ENCODE measurements around the gene DDX42.
A peak's percentile ranks its signal among the peaks of the same experiment; 100 is the strongest.
"Not testable (repeated sequence)": the region's sequence is repeated elsewhere in the genome, so short reads cannot be mapped to it uniquely, and the experiment has no call there.

The DDX42 gene

DNA sequence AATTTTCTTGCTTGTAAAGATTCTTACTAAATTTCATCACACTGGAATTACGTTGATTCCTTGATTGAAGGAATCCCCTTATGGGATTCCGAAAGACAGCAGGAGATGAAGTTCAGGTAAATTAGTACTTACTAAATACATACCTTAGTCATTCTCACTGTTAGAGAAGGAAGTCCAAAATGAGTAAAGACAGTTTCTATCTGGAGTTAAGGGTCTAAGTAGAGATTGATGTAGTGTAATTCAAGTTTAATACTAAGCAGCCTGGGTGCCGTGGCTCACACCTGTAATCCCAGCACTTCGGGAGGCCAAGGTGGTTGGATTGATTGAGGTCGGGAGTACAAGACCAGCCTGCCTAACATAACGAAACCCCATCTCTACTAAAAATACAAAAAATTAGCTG is 9.6 kb downstream of the DDX42 start:
- peak; percentile 30 for DNase-seq

DNA sequence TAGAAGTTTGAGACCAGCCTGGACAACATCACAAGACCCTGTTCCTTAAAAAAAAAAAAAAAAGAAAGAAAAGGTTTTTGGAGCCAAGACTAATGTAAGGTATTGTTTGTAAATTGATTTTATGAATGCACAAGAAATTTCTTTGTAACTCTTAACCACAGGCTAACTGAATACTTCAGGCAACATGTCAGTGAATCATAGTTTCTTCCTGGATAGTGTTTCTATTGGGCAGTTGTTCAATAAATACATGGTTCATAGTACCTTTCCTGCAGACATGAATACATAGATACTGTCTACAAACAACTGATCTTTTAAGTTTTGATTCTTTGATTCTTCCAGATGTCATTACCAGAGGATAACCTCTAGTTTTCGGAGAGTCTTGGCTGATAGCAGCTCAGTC is 11.6 kb downstream of the DDX42 start:
- no peak for DNase-seq

GRCh38 chr17:63786117-63786516 is 12.1 kb downstream of the DDX42 start:
- DNase-seq: no peak

- no peak for DNase-seq
Measured at GRCh38 chr17:63786971-63787711, 13.2 kb downstream of the DDX42 start.

GRCh38 chr17:63790057-63790456 is 16.1 kb downstream of the DDX42 start:
- no peak for DNase-seq

- no peak for DNase-seq
Measured at GRCh38 chr17:63792055-63792729, 18.2 kb downstream of the DDX42 start.

DNA sequence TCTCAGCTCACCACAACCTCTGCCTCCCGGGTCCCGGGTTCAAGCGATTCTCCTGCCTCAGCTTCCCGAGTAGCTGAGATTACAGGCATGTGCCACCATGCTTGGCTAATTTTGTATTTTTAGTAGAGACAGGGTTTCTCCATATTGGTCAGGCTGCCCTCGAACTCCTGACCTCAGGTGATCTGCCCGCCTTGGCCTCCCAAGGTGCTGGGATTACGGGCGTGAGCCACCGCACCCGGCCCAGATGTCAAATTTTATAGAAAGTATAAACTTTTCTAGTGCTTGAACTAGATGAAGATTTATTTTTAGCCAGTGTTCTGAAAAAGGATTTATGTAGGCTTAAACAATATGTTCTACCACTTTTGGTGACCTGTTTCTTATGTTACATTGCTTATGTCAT is 22.4 kb downstream of the DDX42 start:
- not testable (repeated sequence) for DNase-seq

GRCh38 chr17:63798572-63799106 is 24.7 kb downstream of the DDX42 start:
- DNase-seq: no peak

DNA sequence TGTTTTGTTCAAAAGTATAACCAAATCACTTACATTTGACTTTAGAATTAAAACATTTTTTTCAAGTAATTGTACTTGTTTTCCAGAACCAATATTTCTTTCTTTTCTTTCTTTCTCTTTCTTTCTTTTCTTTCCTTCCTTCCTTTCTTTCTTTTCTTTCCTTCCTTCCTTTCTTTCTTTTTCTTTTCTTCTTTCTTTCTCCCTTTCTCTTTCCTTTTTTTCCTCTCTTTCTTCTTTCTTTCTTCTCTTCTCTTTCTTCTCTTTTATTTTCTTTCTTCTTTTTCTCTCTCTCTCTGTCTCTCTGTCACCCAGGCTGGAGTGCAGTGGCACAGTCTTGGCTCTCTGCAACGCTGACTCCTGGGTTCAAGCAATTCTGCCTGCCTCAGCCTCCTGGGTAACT is 26.8 kb downstream of the DDX42 start:
- DNase-seq: no peak

GRCh38 chr17:63804328-63804727 is 30.4 kb downstream of the DDX42 start:
- DNase-seq: no peak

- no peak for DNase-seq
Measured at GRCh38 chr17:63805591-63805990, 31.6 kb downstream of the DDX42 start.

DNA sequence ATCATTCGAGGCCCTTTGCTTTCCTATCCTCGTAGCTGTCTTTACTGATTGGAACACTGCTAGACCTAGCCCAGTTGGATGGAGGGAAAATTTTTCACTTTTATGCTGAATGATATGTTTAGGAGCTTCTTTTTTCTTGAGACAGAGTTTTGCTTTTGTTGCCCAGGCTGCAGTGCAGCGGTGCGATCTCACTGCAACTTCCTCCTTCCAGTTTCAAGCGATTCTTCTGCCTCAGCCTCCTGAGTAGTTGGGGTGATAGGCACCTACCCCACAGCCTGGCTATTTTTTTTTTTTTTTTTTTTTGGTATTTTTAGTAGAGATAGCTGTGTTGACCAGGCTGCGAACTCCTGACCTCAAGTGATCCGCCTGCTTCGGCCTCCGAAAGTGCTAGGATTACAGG is 36.0 kb downstream of the DDX42 start:
- DNase-seq: no peak

DNA sequence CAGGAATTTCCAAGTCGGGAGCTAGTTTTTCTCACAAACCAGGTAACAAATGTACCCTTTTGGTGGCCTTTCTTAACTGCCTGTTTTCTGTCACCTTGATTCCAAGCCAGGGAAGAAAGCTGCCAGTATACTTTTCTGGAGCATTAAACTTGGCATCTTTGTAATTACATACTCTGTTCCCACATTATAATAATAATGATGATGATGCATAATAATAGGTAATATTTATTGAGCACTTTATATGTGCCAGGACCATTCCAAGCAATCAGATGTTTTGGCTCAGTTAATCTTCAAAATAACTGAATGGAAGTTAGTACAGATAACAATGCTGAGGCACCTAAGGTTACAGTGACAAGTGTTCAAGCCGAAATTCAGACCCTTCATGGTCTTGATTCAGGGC is 42.2 kb downstream of the DDX42 start:
- DNase-seq: no peak

- no peak for DNase-seq
Measured at GRCh38 chr17:63816669-63817068, 42.7 kb downstream of the DDX42 start.

DNA sequence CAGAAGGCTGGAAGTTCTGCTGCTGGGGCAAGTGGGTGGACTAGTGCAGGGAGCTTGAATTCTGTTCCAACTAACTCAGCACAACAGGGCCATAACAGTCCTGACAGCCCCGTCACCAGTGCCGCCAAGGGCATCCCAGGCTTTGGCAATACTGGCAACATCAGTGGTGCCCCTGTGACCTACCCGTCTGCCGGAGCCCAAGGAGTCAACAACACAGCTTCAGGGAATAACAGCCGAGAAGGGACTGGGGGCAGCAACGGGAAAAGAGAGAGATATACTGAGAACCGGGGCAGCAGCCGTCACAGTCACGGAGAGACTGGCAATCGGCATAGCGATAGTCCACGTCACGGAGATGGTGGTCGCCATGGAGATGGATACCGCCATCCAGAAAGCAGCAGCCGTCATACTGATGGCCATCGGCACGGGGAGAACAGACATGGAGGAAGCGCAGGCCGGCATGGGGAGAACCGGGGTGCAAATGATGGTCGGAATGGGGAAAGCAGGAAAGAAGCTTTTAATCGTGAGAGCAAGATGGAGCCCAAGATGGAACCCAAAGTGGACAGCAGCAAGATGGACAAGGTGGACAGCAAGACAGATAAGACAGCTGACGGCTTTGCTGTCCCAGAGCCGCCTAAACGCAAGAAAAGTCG is 43.9 kb downstream of the DDX42 start:
- no peak for DNase-seq

DNA sequence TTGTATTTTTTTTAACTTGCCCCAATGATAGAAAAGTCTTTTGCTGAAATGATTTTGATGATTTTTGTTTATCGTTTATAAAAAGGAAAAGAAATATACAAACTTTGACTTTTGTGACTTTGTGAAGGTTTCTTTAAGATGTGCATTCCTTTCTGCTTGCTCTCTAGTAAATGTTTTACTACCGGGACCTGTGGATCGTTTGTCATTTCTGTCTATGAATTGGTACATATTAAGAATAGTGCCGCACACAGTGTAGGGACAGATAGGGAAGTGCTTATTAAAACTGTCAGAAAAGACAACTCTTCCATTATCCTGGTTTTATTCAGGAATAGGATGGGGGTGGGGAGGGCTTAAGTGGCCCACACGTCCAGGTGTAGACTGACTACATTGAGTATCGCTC is 45.2 kb downstream of the DDX42 start:
- no peak for DNase-seq

DNA sequence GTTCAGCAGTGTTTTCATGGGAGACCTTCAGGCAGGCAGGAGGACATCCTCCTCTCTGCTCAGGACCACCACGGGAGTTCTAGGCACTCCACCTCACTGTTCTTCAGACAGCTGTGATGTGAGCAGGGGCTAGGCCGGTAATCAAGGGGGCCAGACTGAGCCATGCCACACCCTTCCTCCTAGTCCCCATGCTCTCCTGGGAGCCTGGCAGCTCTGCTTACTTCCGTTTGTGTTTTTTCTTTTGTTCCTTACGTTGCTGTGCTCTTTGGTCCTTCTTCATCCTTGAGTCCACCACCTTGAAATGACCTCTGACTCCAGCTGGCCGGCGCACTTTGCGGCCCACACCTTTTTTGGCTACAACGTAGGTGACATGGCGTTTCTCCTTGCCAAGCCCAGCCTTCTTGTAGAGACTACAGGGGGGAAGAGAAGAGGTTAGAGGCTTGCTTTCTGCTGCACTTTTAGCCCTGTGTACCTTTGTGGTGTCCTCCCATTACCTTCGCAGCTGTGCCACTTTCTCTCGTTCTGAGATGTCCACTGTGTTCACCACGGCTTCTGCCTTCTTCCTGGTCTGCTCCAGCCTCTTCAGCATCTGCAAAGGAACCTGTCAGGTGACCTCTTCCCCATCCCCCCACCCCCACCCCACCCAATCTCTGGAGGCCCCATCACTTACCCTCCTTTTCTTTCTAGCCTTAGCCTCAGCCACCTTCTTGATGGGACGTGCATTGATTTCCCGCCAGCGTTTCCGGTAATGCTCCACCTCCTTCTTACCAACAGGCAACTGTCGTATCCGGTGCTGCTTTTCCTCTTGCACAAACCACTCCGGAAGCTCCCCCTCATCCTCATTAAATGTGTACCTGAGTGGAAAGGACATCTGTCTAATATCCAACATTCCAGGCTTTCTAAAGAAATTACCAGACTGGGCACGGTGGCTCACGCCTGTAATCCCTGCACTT is 45.9 kb downstream of the DDX42 start:
- DNase-seq: no peak

DNA sequence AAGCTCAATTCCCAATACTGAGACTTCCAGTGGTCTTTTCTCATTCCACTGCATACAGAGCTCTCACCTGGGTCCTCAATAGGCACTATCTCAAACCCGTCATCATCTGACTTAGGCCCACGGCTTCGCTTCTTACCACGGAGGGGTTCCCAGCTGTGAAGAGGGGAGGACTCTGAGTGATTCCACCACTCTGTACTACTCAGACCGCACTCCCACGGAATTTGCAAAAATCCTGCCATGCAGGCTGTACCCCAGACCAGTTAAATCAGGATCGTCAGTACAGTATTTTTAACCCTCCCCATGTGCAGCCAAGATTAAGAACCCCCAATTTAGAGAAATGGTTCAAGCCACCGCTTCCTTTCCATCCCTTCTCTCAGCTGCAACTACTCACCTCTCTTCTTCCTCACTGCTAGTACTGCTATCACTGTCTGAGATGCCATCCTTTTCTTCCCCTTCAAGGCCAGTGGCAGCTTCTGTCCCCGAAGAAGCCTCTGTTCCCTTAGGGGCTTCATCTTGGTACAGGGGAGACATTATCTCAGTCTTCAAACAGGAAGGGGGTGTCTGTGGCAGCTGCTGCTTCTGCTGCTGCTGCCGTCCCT is 47.1 kb downstream of the DDX42 start:
- no peak for DNase-seq

- DNase-seq: no peak
Measured at GRCh38 chr17:63821804-63822203, 47.8 kb downstream of the DDX42 start.

DNA sequence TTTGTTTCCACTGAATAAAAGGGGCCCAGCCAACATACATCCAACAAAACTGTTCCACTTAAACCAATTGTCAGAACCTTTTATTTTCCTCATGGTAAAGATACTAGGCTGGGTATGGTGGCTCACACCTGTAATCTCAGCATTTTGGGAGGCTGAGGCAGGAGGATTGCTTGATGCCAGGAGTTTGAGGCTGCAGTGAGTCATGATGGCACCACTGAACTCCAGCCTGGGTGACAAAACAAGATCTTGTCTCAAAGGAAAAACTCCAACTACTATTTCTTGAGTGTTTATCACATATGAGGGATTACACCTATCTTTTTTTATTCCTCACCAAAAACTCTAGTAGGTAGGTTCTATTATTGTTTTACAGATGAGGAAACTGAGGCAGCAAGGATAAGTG is 48.6 kb downstream of the DDX42 start:
- DNase-seq: no peak

DNA sequence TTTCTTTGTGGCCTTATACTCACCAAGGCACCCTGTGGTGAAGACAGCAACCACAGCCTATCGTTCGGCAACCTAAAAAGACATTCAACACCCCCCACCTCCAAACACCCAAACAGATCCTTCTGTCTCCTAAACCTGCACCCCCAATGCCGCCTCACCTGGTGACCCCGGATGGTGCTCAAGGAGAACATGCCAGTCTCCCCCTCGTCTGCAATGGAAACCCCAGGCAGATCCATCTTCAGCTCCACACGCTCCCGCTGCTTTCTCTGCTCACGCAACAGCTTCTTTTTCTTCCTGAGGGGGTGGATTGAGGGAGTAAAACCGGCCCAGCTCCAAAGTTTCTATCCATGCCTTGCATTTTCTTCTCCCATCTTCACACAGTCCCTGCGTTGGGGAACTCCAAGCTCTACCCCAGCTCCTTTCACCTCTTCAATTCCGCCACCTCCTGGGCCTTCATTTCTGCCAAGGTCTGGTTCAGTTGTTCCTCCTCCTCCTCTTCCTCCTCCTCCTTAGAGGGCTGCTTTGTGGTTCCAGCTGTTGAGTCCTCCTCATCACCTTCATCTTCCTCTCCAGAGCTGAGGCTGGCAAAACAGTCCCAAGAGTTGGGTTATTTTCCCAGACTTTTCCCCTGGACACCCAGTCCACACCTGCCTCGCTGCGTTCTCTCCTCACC is 49.8 kb downstream of the DDX42 start:
- DNase-seq: no peak

DNA sequence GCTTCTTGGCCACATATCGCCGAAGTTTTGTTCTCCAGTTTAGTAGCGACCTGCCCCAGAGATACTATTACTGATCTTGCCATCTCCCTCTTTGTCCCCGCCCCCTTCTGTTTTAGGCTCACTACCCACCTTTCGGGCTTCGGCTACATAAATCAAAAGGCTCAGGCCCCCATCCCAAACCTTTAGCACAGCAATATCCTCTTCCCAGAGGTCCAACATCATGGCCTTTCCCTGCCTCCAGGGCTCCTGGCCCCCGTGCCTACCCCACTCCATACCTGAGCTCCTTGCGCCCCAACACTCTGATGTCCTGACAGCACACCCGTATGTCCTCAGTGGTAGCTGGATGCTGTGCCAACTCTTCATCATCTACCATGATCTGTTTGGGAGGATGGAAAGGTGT is 50.4 kb downstream of the DDX42 start:
- no peak for DNase-seq

Measured in activated CD4-positive, alpha-beta T cell treated with anti-CD3 and anti-CD28 coated beads, Interleukin-10, Interleukin-2, amounts not matched to agents 100 ng/mL and 50 ng/mL, durations not matched to agents 16 hours and 8 hours (primary cell).